GM19468 (cell line): ENCODE data around the gene ENOX1.

Experiments used
- ATAC-seq: cut with Tn5 transposase; IDR thresholded peaks from one replicate; pipeline ENCODE4 v1.9.1; 2021; ENCODE audit warnings: mild to moderate bottlenecking, moderate library complexity, moderate number of reproducible peaks; ENCODE audit not compliant: unreplicated experiment; ENCODE audit errors: extremely low read depth

The ENOX1 gene

DNA sequence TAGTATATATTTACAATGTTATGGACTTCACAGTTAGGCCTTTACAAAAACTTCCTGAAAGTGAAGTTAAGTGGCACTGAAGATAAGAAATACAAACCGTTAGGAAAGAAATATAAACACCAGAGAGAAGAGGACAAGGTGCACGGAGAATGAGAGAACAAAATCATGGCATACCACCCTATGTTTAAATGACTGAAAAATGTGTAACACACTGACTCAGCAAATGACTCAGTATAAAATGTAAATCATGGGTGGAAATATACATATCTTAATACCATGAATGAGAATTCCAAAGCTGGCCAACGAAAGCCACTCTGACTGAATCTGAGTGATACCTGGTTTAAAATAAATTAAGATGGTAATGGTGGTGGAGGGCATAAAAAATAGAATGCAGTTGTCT, 502.6 kb downstream of the ENOX1 start:
- ATAC-seq: no peak

- ATAC-seq: no peak
Observed at GRCh38 chr13:43279696-43280095, 507.1 kb downstream of the ENOX1 start.

DNA sequence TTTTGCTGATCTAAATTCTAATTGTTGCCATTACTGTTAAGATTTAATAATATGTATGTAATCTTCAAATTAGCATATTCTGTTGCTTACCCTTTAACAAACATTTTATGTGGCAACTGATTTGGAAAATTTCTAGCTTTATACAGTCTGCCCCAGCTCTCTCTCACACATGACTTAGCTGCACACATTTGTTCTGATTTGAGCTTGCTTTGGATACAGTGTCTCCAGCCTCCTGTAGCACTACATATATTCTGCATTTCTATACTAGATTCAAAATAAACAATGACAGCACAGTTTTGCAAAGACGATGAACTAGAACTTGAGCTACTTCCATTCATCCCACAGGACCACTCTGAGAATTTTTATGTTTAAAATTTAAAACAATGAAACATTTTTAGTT, 508.6 kb downstream of the ENOX1 start:
- ATAC-seq: no peak

DNA sequence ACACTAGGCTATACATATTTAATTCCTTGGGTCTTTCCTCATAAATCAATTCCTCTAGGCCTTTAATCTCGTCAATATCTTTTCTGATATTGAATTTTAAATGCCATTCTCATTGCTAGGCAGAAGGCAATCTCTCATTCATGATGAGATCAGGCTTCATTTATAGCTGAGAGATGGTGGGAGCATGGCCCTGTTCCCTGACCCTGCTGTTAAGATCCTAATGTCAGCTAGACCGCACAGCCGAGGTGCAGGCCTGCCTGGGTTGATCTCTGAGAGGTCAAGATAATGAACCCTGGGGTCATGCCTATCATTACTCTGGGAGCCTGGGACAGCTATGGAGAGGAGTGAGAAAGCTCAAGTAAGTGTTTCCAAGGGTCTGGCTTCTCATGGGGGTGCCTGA, 509.6 kb downstream of the ENOX1 start:
- ATAC-seq: no peak

DNA sequence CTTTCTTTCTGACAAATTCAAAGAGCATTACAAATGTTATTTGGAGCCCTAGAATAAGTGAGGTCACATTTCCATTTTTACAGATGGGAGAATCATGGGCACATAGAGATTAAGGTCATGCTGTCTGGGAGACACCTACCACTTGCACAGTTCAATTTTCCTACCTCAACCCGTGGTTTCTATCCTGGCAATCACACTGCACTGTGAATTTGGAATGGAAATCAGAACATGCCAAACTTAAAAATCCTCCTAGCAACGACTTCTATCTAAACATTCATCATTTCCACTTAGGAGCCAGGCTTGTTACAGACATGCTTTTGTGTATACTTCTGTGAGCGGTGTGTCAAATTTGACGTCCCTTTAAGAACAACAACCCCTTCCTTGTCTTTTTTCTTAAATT, 511.9 kb downstream of the ENOX1 start:
- ATAC-seq: no peak

DNA sequence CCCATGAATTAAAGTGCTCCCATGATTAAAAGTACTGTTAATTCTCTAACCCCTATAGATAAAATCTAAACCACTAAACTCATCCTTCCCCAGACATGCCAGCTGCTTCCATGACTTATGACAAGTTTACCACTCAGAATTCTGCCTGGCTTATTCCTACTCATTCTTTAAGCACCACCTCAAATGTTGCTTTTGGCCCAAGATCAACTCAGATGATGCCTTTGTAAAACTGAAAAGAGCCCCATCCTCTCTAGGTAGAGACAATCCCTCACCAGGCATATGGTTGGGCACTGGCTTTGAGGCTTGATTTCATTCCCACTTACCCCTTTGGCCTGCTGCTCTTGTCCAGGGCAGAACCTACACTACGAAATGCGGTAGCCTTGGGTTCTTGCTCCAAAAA, 513.4 kb downstream of the ENOX1 start:
- no peak for ATAC-seq

- no peak for ATAC-seq
Observed at GRCh38 chr13:43272851-43273250, 513.9 kb downstream of the ENOX1 start.

DNA sequence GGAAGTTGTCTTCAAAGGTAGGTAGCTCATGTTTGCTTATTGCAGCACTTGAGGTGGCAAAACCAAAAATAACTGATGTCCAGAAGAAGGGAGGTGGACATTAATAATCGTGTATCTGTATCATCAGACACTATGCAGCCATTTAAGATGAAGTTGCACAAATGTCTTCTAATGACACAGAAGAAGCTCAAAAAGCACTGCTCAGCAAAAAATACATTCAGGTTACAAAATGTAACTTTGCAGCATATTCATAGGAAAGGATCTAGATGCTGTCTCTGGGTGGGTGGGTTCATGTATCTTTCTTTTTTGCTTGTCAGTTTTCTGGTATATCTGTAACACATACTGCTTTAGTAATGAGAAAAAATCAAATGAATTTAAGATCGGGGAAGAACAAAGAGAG, 515.6 kb downstream of the ENOX1 start:
- ATAC-seq: no peak

- ATAC-seq: no peak
Observed at GRCh38 chr13:43270130-43270830, 516.5 kb downstream of the ENOX1 start.

DNA sequence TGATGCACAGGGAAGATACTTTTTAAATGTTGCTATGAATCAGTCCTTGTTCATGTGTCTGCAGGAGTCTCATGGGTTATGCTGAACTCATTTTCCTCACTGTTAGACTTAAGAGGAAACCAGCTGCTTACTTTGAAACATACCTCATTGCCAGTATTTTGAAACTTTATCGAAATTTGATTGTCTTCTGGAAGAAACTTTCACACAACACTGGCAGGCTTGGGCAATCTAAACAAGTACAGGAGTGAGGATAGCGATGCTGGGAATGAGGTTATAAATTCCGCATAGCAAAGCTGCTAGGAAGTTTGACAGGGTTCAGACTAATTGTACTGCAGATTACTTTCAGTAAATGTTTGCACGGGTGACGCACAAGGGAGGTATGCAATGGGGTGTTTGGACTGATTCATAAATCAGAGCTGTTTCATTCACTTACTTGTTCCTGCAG, 517.7 kb downstream of the ENOX1 start:
- no peak for ATAC-seq

GRCh38 chr13:43268632-43269031, 518.1 kb downstream of the ENOX1 start:
- no peak for ATAC-seq

DNA sequence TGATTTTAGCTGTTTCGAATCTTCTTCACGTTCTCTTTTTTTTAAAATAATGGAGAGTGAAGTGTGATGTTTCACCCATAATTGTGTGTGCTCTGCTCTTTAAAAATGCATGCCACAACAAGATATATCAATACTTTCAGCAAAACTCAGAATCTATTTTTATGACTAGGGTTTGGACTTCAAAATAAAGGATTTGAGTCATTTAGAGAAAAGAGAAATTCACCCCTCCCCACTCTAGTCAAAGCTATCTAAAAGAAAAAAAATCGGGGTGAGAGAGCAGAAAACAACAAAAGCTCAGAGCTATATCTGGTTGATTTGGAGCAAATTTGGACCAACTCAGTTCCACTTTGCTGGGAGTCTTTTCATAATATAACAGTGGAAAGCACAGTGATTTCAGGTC, 518.9 kb downstream of the ENOX1 start:
- ATAC-seq: no peak

- no peak for ATAC-seq
Observed at GRCh38 chr13:43266936-43267615, 519.7 kb downstream of the ENOX1 start.

DNA sequence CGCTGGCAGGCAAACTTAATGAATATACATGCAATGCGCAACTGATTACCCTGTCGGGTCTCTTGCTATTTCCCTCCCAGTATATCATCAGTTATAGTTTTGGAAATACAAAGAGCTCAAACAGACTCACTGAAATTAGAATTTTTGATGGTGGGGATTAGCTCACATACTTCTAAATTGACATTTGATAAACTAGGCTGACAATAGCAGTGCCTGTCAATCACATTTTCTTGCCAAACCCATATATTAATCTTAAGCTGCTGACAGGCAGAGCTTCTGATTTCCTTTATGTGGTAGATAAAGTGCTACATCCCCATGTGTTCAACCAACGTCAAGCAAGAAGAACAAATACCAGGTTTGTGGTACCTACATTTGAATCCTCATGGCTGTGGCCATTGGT, 521.7 kb downstream of the ENOX1 start:
- ATAC-seq: no peak

DNA sequence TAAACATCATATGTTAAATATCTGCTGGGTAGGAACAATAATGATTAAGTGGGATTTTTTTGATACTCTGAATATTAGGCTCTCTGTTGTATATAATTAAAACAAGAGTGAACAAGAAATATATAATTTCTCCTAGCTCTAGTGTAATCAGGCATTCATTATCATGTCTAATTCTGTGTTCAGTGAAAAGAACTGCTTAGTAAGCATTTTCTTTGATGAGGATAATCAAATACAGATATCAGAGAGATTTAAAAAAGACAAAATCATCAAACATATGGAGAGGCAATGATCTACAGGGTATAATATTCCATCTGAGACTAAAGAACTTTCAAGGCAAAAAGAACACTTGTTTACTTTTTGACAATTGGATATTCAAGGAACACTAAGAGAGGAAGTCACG, 522.3 kb downstream of the ENOX1 start:
- ATAC-seq: no peak

DNA sequence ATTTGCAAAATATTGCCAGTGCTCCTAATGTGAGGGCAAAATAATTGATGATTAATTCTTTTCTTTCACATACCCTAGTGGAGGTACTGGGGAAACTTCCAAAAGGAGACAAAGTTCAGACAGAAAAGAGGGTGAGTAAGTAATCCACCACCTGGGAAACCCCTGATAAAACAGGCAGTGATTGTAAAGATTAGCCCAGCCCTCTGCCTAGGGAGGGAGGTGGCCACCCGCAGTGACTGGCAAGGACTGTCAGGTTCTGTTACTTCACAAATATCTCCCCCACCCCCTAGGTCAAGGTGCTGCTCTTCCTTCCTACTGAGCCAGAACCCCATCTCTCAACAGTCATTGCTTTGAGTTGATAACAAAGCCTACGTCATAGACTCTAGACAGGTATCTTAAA, 523.7 kb downstream of the ENOX1 start:
- no peak for ATAC-seq

- ATAC-seq: no peak
Observed at GRCh38 chr13:43260999-43261398, 525.8 kb downstream of the ENOX1 start.

DNA sequence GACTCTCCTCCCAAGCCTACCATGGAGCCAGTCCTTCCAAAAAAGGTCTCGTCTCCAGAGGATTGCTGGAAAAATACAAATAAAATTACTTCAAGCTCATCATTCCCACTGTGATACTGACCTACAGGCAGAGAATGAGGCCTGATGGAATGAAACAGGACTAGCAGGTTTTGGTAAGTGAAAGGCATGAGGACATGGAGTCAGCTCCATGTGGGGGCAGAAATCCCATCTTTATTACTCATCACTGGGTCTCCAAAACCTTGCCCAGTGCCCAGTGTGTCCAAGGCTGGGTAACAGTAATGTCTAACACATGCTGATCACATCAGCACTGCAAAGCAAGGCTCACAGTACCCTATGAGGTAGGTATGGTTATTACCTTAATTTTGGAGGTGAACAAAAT, 528.0 kb downstream of the ENOX1 start:
- ATAC-seq: no peak

- ATAC-seq: no peak
Observed at GRCh38 chr13:43257765-43258164, 529.0 kb downstream of the ENOX1 start.

DNA sequence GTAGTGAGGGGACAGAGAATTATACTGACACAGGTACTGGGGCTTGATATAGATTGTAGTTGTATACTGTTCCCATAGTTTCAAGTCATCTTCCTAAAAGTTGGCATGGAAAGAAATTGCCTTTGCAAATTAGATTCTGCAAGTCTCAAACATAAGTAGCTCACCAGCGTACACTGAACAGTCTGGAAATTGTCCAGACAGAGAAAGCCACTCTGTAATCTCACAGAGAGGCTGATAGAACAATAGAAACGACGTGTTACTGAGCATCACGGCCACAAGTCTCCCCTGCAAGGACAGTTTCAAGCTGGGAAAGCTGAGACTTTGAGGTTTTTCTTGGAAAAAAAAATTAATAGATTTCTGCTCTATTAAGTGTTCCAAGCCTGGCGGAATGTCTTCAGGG, 534.8 kb downstream of the ENOX1 start:
- ATAC-seq: no peak

DNA sequence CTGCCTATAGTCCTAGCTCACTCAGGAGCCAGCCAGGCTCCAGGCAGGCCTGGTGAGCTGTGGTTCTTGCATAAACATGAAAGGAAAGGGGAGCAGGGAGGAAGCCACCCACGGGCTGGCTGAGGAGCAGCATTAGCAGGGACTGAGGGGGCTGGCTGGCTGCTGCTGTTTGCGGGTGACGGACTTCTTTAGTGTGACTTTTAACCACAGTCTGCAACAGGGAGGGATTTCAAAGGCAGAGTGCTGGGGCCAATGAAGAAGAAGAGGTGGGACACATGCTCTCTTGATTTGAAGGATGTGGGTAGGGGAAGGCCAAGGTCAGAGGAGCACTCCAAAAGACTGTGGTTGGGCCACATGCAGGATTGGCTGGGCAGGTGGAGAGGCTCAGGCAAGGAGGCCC, 540.4 kb downstream of the ENOX1 start:
- ATAC-seq: no peak

DNA sequence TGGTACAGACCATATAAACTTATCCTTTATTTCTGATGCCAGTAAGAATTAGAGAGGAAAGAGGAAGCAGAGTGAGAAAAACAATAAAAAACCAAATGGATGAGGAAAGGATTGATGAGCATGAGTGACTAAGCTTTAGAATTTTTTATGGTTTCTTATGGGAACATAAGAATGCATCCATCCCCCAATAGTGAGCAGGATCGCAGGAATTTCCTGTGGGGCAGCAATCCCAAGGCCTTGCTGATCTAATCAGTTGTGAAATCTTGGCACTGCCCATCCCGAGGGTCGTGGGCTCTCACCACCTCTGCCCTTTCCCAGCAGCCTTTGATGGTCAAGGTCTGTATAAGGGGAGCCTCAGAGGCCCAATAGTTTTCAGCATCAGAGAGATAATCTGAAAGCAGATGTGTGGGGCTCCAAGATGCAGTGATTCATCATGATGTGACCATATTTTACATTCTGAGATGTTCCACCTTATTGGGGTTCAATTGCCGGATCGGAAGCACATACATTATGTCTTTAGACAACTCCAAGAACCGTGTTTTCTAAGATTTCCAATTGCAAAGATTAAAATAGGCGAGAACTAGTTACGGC, 541.3 kb downstream of the ENOX1 start:
- ATAC-seq: no peak
